ENCODE results near the gene TSPAN9.

TSPAN9 gene

DNA sequence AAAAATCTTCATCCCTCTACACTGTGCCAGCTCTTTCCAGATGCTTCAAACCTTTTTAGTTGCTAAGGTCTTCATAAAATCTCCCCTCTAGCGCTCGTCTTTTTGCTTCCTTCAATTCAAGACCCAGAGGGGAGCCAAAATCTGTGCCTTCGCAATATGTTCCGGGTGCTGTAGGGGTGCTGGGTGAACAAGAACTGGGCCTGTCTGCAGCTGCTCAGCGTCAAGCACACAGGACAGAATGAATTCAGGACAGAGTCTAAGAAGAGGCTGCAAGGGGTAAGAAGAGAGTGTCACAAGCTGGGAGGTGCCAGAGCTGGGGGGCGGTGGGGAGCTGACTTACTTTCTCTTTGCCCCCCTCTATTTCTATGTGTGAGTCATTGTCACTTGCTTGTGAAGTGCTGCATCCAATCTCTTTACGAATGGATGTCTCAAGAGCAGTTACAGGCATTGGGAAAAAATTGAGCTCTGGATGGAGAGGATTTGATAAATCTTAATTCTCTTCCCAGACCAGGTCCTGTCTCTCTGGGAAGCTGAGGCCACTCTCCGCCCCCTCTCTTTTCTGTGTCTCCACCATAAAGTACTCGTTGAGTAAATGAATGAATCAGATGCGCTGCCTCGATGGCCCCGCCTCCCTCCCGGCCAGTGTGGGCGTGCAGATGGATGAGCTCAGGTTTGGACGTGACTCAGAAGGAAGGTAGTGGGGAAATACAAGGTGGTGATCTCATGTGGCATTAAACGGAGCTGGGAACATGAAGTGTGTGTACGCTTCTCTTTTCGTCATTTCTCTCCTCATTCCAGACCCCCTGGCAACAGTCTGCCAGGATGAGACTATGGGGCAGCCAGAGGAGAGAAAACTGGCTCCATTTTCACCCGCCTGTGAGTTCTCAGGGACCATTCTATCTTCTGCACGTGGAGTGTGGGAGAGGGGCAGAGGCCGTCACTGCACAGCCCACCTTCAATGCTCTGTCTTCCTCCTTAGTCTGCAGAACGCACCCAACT, 91.3 kb downstream of the TSPAN9 start:
- peak; percentile 49 for DNase-seq

DNA sequence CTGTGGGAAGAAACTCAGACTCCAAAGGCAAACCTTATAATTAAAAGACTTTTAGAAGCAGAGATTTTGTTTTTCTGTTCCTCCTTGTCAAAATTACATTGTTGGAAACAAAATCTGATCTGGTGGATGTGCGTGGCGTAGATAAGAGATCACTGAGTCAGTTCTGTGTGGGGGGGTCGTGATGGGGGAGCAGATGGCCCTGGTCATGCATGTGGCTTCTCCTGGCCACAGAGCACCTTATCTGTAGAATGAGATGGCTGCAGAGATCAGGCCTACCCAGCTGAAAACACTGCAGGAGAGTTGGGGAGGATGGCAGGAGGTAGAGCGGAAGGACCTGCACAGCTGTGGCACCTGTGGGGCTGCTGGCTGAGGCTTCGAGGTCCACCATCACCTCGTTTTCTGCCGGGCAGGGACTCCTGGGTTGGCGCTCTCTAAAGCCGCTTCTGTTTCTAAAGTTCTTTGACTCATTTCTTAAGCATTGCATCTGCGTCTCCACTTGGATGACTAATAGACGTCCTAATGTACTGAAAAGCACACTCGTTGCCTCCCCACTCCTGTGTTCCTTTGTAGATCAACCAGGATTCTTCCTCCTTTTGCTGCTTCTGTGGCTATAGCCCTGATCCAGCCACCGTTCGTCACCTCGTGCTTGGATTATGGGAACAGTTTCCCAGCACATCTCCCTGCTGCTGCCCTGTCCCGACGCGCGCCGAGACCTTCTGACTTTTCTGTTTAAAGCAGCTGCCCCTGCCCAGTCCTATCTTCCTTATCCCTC, 93.4 kb downstream of the TSPAN9 start:
- no peak for DNase-seq

DNA sequence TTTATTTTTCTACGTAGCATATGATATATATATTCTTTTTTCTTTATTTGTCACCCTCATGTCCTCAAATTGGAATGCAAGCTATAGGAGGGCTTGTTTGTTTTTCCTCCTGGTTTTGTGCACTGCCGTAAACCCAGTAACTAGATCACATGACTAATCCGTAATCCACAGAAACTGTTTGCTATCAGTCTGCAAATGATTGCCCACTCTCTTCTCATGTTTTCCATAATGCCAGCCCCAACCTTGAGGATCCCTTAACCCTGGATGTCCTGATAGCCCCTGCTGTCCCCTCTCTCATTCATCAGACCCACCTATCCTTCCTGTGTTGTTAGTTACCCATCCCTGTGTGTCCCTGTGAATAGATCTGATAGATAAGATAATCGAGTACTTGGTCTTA, 94.0 kb downstream of the TSPAN9 start:
- no peak for DNase-seq

GRCh38 chr12:3172124-3173007, 95.2 kb downstream of the TSPAN9 start:
- no peak for DNase-seq

DNA sequence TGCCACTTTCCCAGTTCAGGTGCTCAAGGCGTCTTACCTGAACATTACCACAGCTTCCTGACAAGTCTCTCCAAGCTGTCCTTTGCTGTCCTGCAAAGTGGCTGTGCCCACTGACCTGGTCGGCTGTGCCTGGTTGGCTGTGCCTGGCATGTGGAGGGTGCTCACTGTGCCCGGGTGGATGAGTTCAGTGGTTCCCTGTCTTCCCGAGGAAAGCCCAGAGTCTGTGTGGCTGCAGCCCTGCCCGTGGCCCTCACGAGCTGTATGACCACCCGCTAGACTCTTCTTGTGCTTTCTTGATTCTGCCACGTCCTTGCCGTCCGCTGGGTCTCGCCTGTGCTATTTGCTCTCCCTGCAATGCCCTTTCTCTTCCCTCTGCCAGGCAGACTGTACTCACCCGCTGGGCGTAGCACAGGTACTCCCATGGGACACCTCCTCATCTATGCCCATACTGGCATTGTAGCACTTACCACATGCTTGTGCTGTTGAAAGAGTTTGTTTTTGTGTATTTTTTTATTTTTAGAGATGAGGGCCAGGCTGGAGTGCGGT, 95.9 kb downstream of the TSPAN9 start:
- DNase-seq: no peak

- no peak for DNase-seq
Measured at GRCh38 chr12:3173912-3174311, 96.7 kb downstream of the TSPAN9 start.

- no peak for DNase-seq
Measured at GRCh38 chr12:3175238-3175637, 98.1 kb downstream of the TSPAN9 start.

GRCh38 chr12:3176754-3177153, 99.6 kb downstream of the TSPAN9 start:
- no peak for DNase-seq

GRCh38 chr12:3177778-3178425, 100.7 kb downstream of the TSPAN9 start:
- DNase-seq: no peak

DNA sequence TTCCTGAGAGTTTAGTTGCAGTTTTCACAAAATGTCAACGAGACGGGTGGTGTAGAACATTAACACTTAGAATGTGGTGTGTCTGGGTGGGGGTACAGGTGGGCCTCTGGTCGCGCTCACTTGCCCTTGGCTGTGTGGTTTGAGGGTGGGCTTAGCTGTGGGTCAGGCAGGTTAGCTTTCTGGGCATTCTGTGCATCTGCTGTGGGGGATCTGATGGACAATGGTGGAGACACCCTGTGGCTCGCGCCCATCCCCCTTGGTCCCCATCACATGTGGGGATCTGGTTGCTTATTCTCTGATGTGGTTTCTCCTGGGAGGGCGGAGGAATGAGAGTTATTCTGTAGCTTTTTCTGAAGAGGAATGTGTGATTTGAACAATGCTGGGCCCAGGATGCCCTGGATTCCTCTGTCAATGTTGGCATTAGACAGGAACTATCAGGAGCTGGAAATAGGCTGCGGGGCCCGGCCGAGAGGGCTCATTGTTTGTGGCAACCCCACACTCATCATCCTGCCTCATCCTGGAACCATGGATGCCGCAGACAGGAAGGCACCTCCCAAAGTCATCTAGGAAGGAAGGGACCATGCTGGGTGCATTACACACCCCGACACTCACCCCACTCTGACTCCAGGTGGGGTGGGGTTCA, 101.6 kb downstream of the TSPAN9 start:
- no peak for DNase-seq

DNA sequence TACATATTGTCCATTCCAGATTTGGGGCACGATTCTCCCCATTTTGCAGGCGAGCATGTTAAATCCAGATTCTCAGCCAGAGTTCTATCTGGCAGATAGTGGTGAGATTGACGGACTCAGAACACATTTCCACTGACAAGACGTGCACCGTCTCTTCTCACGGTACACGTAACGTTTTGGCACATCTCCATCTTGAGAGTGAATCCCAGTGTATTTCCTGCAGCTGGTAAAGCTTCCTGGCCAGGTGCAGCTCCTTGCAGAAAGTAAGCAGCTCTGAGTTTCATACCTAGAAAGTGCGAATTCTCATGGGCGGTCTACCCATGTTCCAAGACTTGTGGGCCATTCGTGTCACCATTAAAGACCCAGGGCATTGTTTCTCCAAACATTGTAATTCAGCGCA, 102.6 kb downstream of the TSPAN9 start:
- DNase-seq: no peak

- DNase-seq: no peak
Measured at GRCh38 chr12:3182426-3182825, 105.2 kb downstream of the TSPAN9 start.

DNA sequence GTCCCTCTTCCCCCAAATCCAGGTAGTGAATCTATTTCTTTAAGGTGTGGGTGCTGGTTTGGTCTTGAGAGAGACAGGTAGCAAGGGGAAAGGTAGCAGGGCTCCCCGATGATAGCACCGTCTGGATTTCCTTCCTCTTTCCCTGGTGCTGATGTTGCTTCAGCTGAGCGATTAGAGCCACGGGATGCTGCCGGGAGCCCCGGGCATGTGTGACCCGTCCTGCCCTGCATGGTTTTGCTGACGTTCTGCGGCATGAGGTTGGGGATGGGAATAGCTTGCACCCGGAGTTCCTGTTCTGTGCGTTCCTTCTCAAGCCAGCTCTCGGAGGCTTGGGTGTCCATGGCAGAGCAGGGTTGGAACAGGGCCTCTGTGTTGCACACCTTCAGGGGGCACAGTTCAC, 107.3 kb downstream of the TSPAN9 start:
- no peak for DNase-seq

- no peak for DNase-seq
Measured at GRCh38 chr12:3185260-3185870, 108.2 kb downstream of the TSPAN9 start.

- no peak for DNase-seq
Measured at GRCh38 chr12:3186546-3187215, 109.5 kb downstream of the TSPAN9 start.

- no peak for DNase-seq
Measured at GRCh38 chr12:3187846-3188770, 110.9 kb downstream of the TSPAN9 start.

DNA sequence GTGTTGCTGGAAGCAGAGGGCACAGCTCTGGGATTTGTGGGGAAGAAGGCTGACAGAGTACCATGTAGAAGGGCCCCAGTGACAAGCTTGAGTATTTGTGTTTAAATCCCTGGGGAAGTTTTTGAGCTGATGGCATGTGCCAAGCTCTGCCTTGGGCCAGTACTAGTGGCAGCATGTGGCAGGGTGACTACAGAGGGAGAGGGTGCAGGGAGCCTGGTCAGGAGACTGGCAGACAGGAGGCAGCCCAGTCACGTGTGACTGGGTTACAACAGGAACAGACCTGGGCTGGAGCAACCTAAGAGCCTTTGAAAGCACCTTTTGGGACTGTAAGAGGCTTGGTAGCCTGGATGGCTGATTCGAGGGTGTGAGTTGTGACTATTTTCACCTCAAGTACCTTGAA, 112.1 kb downstream of the TSPAN9 start:
- DNase-seq: no peak

GRCh38 chr12:3190101-3190500, 112.9 kb downstream of the TSPAN9 start:
- DNase-seq: no peak

- no peak for DNase-seq
Measured at GRCh38 chr12:3191450-3191849, 114.3 kb downstream of the TSPAN9 start.
